ENCODE measurements around the gene SUSD5.
"Not testable (repeated sequence)": the region's sequence is repeated elsewhere in the genome, so short reads cannot be mapped to it uniquely, and the experiment has no call there.

SUSD5 gene

DNA sequence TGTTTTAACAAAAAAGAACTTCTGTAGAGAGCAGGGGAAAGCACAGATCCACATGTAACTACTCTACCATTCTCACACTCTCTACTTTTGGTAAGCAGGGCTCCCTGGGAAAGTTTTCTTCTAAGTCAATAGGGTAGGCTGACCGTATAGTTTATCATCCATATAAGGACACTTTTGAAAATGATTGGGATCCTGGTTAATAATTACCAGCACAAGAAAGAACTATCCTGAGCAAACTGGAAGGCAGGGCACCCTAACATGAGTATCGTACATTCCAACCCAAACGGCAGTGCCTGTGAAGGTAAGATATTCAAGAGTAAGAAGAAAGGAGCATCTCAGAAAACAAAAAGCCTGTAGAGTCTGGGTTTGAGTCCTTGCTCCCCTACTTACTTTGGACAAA, 22.1 kb downstream of the SUSD5 start:
- no peaks in the 10 kb centered on the region for H3K27me3 ChIP-seq (ENCODE audit: control insufficient read depth in 1 of 2, insufficient read depth in 2 of 2, low read length in 2 of 2)
- H3K9ac ChIP-seq (ENCODE audit: low read length in 2 of 2) = no peak overlapping the region
- no peaks in the 10 kb centered on the region for H3K9me3 ChIP-seq (ENCODE audit: control insufficient read depth in 2 of 2, low read length in 2 of 2)
- H3K36me3 ChIP-seq (ENCODE audit: control insufficient read depth in 2 of 2, insufficient read depth in 2 of 2, low read length in 2 of 2) = no peaks in the 10 kb centered on the region
- H3K27ac ChIP-seq (ENCODE audit: low read length) = no peak overlapping the region
- no peaks in the 10 kb centered on the region for H3K4me1 ChIP-seq (ENCODE audit: control insufficient read depth, insufficient read depth, low read length)
- no peak overlapping the region for H3K4me3 ChIP-seq (ENCODE audit: low read length in 2 of 2)

DNA sequence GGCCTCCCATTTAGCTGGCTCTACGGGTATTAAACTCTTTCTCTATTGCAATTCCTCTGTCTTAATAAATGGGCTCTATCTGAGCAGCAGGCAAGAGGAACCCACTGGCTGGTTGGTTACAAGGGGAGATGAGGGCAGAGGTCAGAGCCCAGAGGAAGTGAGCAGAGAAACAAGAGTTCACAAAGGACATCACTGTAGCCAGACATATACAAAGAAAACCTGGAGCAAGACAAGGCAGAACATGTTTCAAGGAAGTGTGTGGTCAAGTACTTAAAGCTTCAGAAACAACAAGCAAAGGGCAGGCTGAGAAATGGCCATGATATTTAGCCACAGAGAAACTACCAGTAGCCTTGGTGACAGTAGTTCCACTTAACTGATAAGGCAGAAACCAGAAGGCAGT, 24.3 kb downstream of the SUSD5 start:
- no peaks in the 10 kb centered on the region for H3K27me3 ChIP-seq (ENCODE audit: control insufficient read depth in 1 of 2, insufficient read depth in 2 of 2, low read length in 2 of 2)
- no peak overlapping the region for H3K4me3 ChIP-seq (ENCODE audit: low read length in 2 of 2)
- H3K9ac ChIP-seq (ENCODE audit: low read length in 2 of 2) = no peak overlapping the region
- no peaks in the 10 kb centered on the region for H3K9me3 ChIP-seq (ENCODE audit: control insufficient read depth in 2 of 2, low read length in 2 of 2)
- no peak overlapping the region for H3K27ac ChIP-seq (ENCODE audit: low read length)
- H3K4me1 ChIP-seq (ENCODE audit: control insufficient read depth, insufficient read depth, low read length) = no peaks in the 10 kb centered on the region
- H3K36me3 ChIP-seq (ENCODE audit: control insufficient read depth in 2 of 2, insufficient read depth in 2 of 2, low read length in 2 of 2) = no peaks in the 10 kb centered on the region

DNA sequence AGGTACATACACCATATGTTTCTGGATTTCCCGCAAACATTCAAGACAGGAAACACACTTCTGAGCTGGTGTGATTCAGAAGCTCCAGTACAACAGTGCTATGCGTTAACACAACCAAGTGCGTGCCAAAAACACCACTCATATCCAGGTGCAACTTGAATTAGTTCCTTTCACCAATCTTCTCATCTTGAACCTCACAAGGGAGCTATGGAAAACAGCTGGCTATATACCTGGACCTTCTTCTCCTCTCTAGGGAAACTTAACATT, 31.3 kb downstream of the SUSD5 start:
- no peak overlapping the region for H3K4me3 ChIP-seq (ENCODE audit: low read length in 2 of 2)
- no peaks in the 10 kb centered on the region for H3K27me3 ChIP-seq (ENCODE audit: control insufficient read depth in 1 of 2, insufficient read depth in 2 of 2, low read length in 2 of 2)
- H3K9ac ChIP-seq (ENCODE audit: low read length in 2 of 2) = no peak overlapping the region
- no peaks in the 10 kb centered on the region for H3K36me3 ChIP-seq (ENCODE audit: control insufficient read depth in 2 of 2, insufficient read depth in 2 of 2, low read length in 2 of 2)
- H3K9me3 ChIP-seq (ENCODE audit: control insufficient read depth in 2 of 2, low read length in 2 of 2) = no peaks in the 10 kb centered on the region
- no peak overlapping the region for H3K27ac ChIP-seq (ENCODE audit: low read length)
- no peaks in the 10 kb centered on the region for H3K4me1 ChIP-seq (ENCODE audit: control insufficient read depth, insufficient read depth, low read length)

DNA sequence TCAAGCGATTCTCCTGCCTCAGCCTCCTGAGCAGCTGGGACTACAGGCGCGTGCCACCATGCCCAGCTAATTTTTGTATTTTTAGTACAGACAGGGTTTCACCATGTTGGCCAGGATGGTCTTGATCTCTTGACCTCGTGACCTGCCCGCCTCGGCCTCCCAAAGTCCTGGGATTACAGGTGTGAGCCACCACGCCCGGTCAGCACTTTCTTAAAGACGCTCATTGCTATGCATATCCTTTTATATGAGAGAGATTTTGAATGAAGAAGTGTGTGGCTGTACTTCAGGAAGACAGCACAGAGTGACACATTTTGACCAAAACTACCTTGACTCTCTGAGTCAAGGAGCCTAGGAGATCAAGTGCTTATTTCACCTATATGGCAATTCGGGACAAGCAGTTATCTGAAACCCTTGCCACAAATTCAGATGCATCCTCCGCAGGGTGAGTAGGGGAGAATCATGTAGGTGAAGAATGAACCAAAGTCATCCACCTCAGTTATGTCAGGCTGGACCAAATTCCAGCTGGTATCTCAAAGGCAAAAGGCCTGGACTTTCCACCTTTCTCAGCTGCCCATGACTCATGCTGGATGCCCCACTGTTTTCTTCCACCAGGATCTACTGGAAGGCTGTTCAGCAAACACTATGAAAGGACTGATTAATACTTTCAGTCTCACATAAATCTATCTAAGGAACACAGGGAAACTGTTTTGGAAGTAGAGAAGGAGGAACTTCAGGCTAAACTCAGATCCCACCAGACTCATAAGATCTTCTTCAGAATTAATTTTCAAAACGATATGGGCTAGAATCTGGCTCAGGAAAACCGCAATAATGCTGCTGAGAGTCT, 31.9 kb downstream of the SUSD5 start:
- no peaks in the 10 kb centered on the region for H3K4me1 ChIP-seq (ENCODE audit: control insufficient read depth, insufficient read depth, low read length)
- H3K27ac ChIP-seq (ENCODE audit: low read length) = no peak overlapping the region
- no peak overlapping the region for H3K4me3 ChIP-seq (ENCODE audit: low read length in 2 of 2)
- no peak overlapping the region for H3K9ac ChIP-seq (ENCODE audit: low read length in 2 of 2)
- H3K27me3 ChIP-seq (ENCODE audit: control insufficient read depth in 1 of 2, insufficient read depth in 2 of 2, low read length in 2 of 2) = no peaks in the 10 kb centered on the region
- no peaks in the 10 kb centered on the region for H3K9me3 ChIP-seq (ENCODE audit: control insufficient read depth in 2 of 2, low read length in 2 of 2)
- no peaks in the 10 kb centered on the region for H3K36me3 ChIP-seq (ENCODE audit: control insufficient read depth in 2 of 2, insufficient read depth in 2 of 2, low read length in 2 of 2)

DNA sequence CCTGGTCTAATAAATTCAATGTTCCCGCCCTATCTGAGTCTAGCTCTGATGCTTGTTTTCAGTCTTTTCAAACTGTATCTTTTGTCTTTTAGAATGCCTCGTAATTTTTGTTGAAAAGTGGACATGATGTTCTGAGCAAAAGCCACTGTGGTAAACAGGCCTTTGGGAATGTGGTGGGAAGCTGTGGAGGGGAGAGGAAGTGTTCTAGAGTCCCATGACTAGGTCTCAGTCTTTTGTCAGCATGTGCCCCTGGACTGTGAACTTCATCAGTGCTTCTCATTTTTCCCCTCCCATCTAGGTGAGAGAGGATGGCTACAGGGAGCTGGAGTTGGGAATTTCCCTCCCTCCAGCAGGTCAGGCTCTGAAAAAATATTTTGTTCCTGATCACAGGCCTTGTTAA, 33.7 kb downstream of the SUSD5 start:
- H3K9me3 ChIP-seq (ENCODE audit: control insufficient read depth in 2 of 2, low read length in 2 of 2) = no peaks in the 10 kb centered on the region
- no peak overlapping the region for H3K4me3 ChIP-seq (ENCODE audit: low read length in 2 of 2)
- H3K27ac ChIP-seq (ENCODE audit: low read length) = no peak overlapping the region
- no peaks in the 10 kb centered on the region for H3K27me3 ChIP-seq (ENCODE audit: control insufficient read depth in 1 of 2, insufficient read depth in 2 of 2, low read length in 2 of 2)
- no peaks in the 10 kb centered on the region for H3K4me1 ChIP-seq (ENCODE audit: control insufficient read depth, insufficient read depth, low read length)
- no peak overlapping the region for H3K9ac ChIP-seq (ENCODE audit: low read length in 2 of 2)
- no peaks in the 10 kb centered on the region for H3K36me3 ChIP-seq (ENCODE audit: control insufficient read depth in 2 of 2, insufficient read depth in 2 of 2, low read length in 2 of 2)

DNA sequence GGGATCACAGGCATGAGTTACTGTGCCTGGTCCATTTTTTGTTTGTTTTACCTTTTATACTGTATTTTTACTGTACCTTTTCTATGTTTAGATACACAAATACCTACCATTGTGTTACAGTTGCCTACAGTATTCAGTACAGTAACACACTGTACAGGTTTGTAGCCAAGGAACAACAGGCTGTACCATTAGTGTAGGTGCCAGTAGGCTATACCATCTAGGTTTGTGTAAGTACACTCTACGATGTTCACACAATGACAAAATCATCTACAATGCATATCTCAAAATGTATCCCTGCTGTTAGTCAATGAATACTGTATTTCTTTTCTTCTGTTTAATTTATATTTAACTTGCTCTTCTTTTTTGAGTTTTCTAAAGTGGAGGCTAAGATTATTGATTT, 37.0 kb downstream of the SUSD5 start:
- not testable (repeated sequence) for H3K27me3 ChIP-seq (ENCODE audit: control insufficient read depth in 1 of 2, insufficient read depth in 2 of 2, low read length in 2 of 2); H3K9ac ChIP-seq (ENCODE audit: low read length in 2 of 2); H3K9me3 ChIP-seq (ENCODE audit: control insufficient read depth in 2 of 2, low read length in 2 of 2); H3K36me3 ChIP-seq (ENCODE audit: control insufficient read depth in 2 of 2, insufficient read depth in 2 of 2, low read length in 2 of 2); H3K4me3 ChIP-seq (ENCODE audit: low read length in 2 of 2); H3K27ac ChIP-seq (ENCODE audit: low read length); H3K4me1 ChIP-seq (ENCODE audit: control insufficient read depth, insufficient read depth, low read length)

DNA sequence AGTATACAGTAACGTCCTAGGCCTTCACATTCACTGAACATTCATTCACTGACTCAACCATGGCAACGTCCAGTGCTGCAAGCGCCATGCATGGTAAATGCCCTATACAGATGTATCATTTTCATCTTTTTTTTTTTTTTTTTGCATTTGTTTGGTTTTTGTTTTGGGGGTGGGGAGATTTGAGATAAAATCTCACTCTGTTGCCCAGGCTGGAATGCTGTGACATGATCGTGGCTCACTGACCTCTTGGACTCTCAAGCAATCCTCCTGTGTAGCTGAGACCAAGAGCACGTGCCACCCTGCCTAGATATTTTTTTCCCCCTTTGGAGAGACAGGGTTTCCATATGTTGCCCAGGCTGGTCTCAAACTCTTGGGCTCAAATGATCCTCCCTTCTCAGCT, 37.4 kb downstream of the SUSD5 start:
- no peaks in the 10 kb centered on the region for H3K4me1 ChIP-seq (ENCODE audit: control insufficient read depth, insufficient read depth, low read length)
- H3K4me3 ChIP-seq (ENCODE audit: low read length in 2 of 2) = no peak overlapping the region
- H3K27me3 ChIP-seq (ENCODE audit: control insufficient read depth in 1 of 2, insufficient read depth in 2 of 2, low read length in 2 of 2) = no peaks in the 10 kb centered on the region
- H3K36me3 ChIP-seq (ENCODE audit: control insufficient read depth in 2 of 2, insufficient read depth in 2 of 2, low read length in 2 of 2) = no peaks in the 10 kb centered on the region
- H3K9me3 ChIP-seq (ENCODE audit: control insufficient read depth in 2 of 2, low read length in 2 of 2) = peaks cover 2 to 3% of the 10 kb centered on the region in 2 donors
- no peak overlapping the region for H3K9ac ChIP-seq (ENCODE audit: low read length in 2 of 2)
- no peak overlapping the region for H3K27ac ChIP-seq (ENCODE audit: low read length)

DNA sequence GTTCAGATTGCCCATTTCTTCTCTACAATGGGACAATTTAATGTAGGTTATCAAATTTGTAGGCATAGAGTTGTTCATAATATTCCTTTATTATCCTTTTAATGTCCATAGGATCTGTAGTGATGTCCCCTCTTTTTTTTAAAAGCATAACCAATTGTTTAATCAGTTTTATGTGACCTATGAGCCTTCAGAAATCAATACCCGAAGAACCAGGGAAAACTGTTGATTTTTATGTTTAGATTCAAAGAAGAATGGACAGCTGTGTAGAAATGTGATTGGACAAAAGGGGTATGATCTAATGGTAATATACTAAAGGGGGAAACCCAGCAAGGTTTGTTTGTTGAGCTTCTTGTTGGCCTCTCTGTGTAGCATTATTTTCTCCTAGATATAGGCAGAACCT, 39.5 kb downstream of the SUSD5 start:
- Histone ChIP-seq H3K9ac (ENCODE audit: low read length in 2 of 2) (no peak overlapping the region), H3K4me3 (ENCODE audit: low read length in 2 of 2) (no peak overlapping the region), H3K36me3 (ENCODE audit: control insufficient read depth in 2 of 2, insufficient read depth in 2 of 2, low read length in 2 of 2) (no peaks in the 10 kb centered on the region), H3K9me3 (ENCODE audit: control insufficient read depth in 2 of 2, low read length in 2 of 2) (peaks cover 2 to 3% of the 10 kb centered on the region in 2 donors), H3K27me3 (ENCODE audit: control insufficient read depth in 1 of 2, insufficient read depth in 2 of 2, low read length in 2 of 2) (no peaks in the 10 kb centered on the region), H3K4me1 (ENCODE audit: control insufficient read depth, insufficient read depth, low read length) (no peaks in the 10 kb centered on the region), H3K27ac (ENCODE audit: low read length) (no peak overlapping the region)

DNA sequence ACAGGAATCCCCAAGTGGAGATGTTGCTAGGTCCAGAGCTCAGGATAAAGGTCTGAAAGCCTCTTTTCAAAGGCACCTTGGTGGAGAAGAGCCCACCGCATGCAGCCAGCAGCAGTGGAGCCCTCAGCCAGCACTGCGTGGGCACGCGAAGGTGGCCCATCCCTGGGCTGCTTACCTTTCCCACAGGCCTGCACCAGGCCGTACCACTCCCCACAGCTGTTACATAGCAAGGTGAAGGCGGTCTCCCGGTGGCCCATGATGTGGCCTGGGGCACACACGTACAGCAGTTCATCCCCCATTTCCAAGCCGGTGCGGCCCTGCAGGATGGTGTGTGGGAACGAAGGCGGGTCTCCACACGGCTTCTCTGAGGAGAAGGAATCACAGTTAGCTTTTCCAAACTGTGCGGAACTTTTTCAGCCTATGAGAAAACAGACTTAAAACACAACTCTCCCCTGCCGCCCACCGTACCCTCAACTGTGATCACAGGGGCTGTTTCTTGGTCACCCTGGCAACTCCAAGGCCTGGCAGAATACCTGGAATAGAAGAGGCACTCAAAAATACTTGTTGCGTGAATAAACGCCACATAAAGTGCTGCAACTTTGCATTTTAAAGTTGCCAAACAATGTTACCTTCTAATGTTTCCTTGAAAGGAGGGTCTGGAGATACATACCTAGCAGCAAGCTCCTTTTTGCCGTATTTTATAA, 43.7 kb downstream of the SUSD5 start:
- Histone ChIP-seq H3K4me1 (ENCODE audit: control insufficient read depth, insufficient read depth, low read length) (no peaks in the 10 kb centered on the region), H3K36me3 (ENCODE audit: control insufficient read depth in 2 of 2, insufficient read depth in 2 of 2, low read length in 2 of 2) (no peaks in the 10 kb centered on the region), H3K27ac (ENCODE audit: low read length) (no peak overlapping the region), H3K9ac (ENCODE audit: low read length in 2 of 2) (no peak overlapping the region), H3K4me3 (ENCODE audit: low read length in 2 of 2) (no peak overlapping the region), H3K9me3 (ENCODE audit: control insufficient read depth in 2 of 2, low read length in 2 of 2) (peaks cover 2 to 3% of the 10 kb centered on the region in 2 donors), H3K27me3 (ENCODE audit: control insufficient read depth in 1 of 2, insufficient read depth in 2 of 2, low read length in 2 of 2) (no peaks in the 10 kb centered on the region)

DNA sequence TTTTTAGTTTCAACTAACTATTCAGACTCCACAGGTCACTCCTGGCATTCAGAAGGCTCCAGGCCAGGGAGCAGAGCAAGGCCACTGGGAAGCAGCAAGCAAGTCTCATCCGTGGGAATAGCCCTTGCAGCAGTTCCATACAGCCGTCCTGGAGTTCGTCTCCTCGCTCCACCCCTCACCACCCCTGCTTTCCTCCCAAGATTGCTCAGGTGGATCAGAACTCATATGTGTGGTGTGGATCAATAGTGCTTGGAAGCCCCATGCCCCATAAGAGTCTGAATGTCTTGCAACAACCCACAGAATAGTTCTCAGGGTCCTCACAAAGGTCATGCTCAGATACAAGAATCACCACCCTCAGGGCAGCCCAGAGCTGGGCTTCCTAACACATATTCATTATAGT, 44.5 kb downstream of the SUSD5 start:
- no peaks in the 10 kb centered on the region for H3K27me3 ChIP-seq (ENCODE audit: control insufficient read depth in 1 of 2, insufficient read depth in 2 of 2, low read length in 2 of 2)
- H3K4me3 ChIP-seq (ENCODE audit: low read length in 2 of 2) = no peak overlapping the region
- peaks cover 2 to 3% of the 10 kb centered on the region in 2 donors for H3K9me3 ChIP-seq (ENCODE audit: control insufficient read depth in 2 of 2, low read length in 2 of 2)
- peaks cover 3% of the 10 kb centered on the region for H3K4me1 ChIP-seq (ENCODE audit: control insufficient read depth, insufficient read depth, low read length)
- no peak overlapping the region for H3K27ac ChIP-seq (ENCODE audit: low read length)
- no peaks in the 10 kb centered on the region for H3K36me3 ChIP-seq (ENCODE audit: control insufficient read depth in 2 of 2, insufficient read depth in 2 of 2, low read length in 2 of 2)
- H3K9ac ChIP-seq (ENCODE audit: low read length in 2 of 2) = no peak overlapping the region

DNA sequence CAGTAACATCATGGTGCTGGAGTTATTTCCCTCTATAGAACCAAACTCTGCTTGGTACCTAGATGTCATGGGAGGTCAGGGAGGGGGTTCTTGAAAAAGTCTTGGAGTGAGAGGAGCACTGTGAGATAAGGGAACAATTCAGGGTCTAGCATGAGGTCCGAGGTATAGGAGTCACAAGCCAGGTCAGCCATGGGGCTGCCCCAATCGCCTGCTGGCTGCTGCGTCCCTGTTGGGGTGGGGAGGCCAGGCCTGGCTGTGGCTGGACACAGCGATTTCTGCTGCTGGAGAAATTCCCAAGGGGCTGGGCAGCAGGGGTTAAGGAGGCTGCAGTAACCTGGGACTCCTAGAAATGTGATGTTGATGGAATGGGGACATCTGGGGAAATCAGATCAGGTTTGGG, 44.9 kb downstream of the SUSD5 start:
- no peaks in the 10 kb centered on the region for H3K36me3 ChIP-seq (ENCODE audit: control insufficient read depth in 2 of 2, insufficient read depth in 2 of 2, low read length in 2 of 2)
- H3K9ac ChIP-seq (ENCODE audit: low read length in 2 of 2) = no peak overlapping the region
- H3K9me3 ChIP-seq (ENCODE audit: control insufficient read depth in 2 of 2, low read length in 2 of 2) = peaks cover 0 to 3% of the 10 kb centered on the region in 2 donors
- no peak overlapping the region for H3K27ac ChIP-seq (ENCODE audit: low read length)
- H3K4me3 ChIP-seq (ENCODE audit: low read length in 2 of 2) = no peak overlapping the region
- no peaks in the 10 kb centered on the region for H3K27me3 ChIP-seq (ENCODE audit: control insufficient read depth in 1 of 2, insufficient read depth in 2 of 2, low read length in 2 of 2)
- peaks cover 3% of the 10 kb centered on the region for H3K4me1 ChIP-seq (ENCODE audit: control insufficient read depth, insufficient read depth, low read length)
